Stomach (tissue), 9 donors: ENCODE data around the gene PODXL2. TPM values are rescaled to one million over a fixed set of nuclear protein-coding genes. Genes with fewer than 3 reads are reported as not detected.
"Not testable (repeated sequence)": the region's sequence is repeated elsewhere in the genome, so short reads cannot be mapped to it uniquely, and the experiment has no call there.

Experiments
- DNase-seq, 2 donors: peaks; one replicate each; pipeline versions ENCODE4 v3.0.0 to v3.0.0-alpha.2; 2013 to 2019
- H3K27ac ChIP-seq, 5 donors: fragments of 200-600 bp in 4 of 5; sonication (generic) in 4 of 5; one replicate each; pipeline ENCODE4 v1.5.1; 2013 to 2019; ENCODE audit warnings: mild to moderate bottlenecking in 1 of 5, moderate library complexity in 1 of 5
- H3K27me3 ChIP-seq, 3 donors: fragments of 200-600 bp; sonication (generic); one replicate each; pipeline ENCODE4 v1.5.1; 2017 to 2019; ENCODE audit warnings: mixed run types in 1 of 3
- H3K36me3 ChIP-seq, 4 donors: fragments of 200-600 bp; sonication (generic); 1 replicate in 3 of 4; 2 replicates in 1 of 4; pipeline ENCODE4 v1.5.1; 2016 to 2019
- H3K4me1 ChIP-seq, 4 donors: fragments of 200-600 bp; sonication (generic); one replicate each; pipeline ENCODE4 v1.5.1; 2016 to 2019
- H3K4me3 ChIP-seq, 4 donors: fragments of 200-600 bp; sonication (generic) in 3 of 4; one replicate each; pipeline ENCODE4 v1.5.1; 2016 to 2019; ENCODE audit warnings: mild to moderate bottlenecking in 1 of 4
- H3K9me3 ChIP-seq, 4 donors: fragments of 200-600 bp; sonication (generic); one replicate each; pipeline ENCODE4 v1.5.1; 2016 to 2019
- CTCF ChIP-seq, 7 experiments: fragments of 450-650 bp in 4 of 7; fragments of 200-600 bp in 3 of 7; sonication (generic) in 3 of 7; IDR thresholded peaks; one replicate each; pipeline ENCODE4 v1.5.1; 2016 to 2019; ENCODE audit warnings: antibody characterized with exemption in 7 of 7, control low read depth in 2 of 7, mild to moderate bottlenecking in 1 of 7
- EP300 ChIP-seq: sonication (generic); formaldehyde crosslinking; IDR thresholded peaks from one replicate; pipeline ENCODE4 v1.6.1; 2017; ENCODE audit warnings: antibody characterized with exemption
- POLR2A ChIP-seq, 4 donors: fragments of 450-650 bp; IDR thresholded peaks; one replicate each; pipeline ENCODE4 v1.6.1; 2016; ENCODE audit warnings: antibody characterized with exemption in 4 of 4, control low read depth in 2 of 4, mild to moderate bottlenecking in 1 of 4, moderate library complexity in 1 of 4
- POLR2AphosphoS5 ChIP-seq, 3 donors: sonication (generic); formaldehyde crosslinking; IDR thresholded peaks; one replicate each; pipeline ENCODE4 v1.6.1; 2016; ENCODE audit warnings: antibody characterized with exemption in 3 of 3
- WGBS, 5 donors: extraction: QIAGEN DNeasy Blood & Tissue Kit in 3 of 5; methylation state at CpG; one replicate each; pipeline versions ENCODE4 v1.1.5 to v1.1.7; 2013 to 2018; 5-methylcytosine and 5-hydroxymethylcytosine counted together
- intact Hi-C: fragments of 100-400 bp; cut with DNase I; formaldehyde crosslinking; loops from one replicate; pipeline ENCODE4 v1.15.1; 2023; ENCODE audit warnings: low total_unique reads
- polyA plus RNA-seq, 3 donors: library from polyadenylated mRNA; stranded (reverse); fragments of 200-250 nt; gene quantifications; one replicate each; pipeline ENCODE4 v1.2.3, GENCODE V29; 2013
- total RNA-seq, 5 donors: library from RNA; depleted of rRNA; stranded (reverse); fragments of >200 nt; gene quantifications; one replicate each; pipeline versions ENCODE4 v1.1.0 to v1.2.3, GENCODE V29; 2014 to 2016
- donor health status: healthy with polysubstance abuse.
- donor health status: Bipolar disorder and iron deficiency.
- donor health status: healthy.

Gene PODXL2
- total and polyA plus RNA-seq, 8 donors = 5.3 to 50.9 (median 12.1) TPM

GRCh38 chr3:127699416-127700300 is 70.7 kb downstream of the PODXL2 start:
- Histone ChIP-seq H3K9me3 (no peaks in the 10 kb centered on the region), H3K4me1 (peaks cover 37 to 73% (median 48%) of the 10 kb centered on the region in 4 donors), H3K27ac (peak overlapping the region; percentile 21 to 91 (median 90)), H3K4me3 (no peak overlapping the region), H3K27me3 (no peaks in the 10 kb centered on the region), H3K36me3 (peaks cover 0 to 6% (median under 1%) of the 10 kb centered on the region in 4 donors)
- 72 to 83% (median 80%) methylated on average over 9 of the region's 9 CpGs for WGBS, 5 donors
- intact Hi-C loops = loop anchor here (10.0 kb wide), 1 partner anchor 125 kb away; the partner anchor contains the start of gene MGLL
- TF ChIP-seq POLR2AphosphoS5 (IDR thresholded peaks at IDR 0.05) = no peak
- TF ChIP-seq POLR2A (IDR thresholded peaks at IDR 0.05) = no peak
- no peak for TF ChIP-seq EP300
- no peak for TF ChIP-seq CTCF (IDR thresholded peaks at IDR 0.05)
- DNase-seq = no peak

GRCh38 chr3:127700406-127700805 is 71.4 kb downstream of the PODXL2 start:
- peaks cover 37 to 71% (median 48%) of the 10 kb centered on the region in 4 donors for H3K4me1 ChIP-seq
- no peak overlapping the region for H3K4me3 ChIP-seq
- intact Hi-C loops = no loop called here
- 60 to 82% (median 76%) methylated on average over 5 of the region's 5 CpGs for WGBS, 5 donors
- H3K27me3 ChIP-seq = no peaks in the 10 kb centered on the region
- H3K36me3 ChIP-seq = peaks cover 0 to 8% (median 0%) of the 10 kb centered on the region in 4 donors
- DNase-seq = no peak
- TF ChIP-seq POLR2AphosphoS5 (IDR thresholded peaks at IDR 0.05) = no peak
- TF ChIP-seq CTCF (IDR thresholded peaks at IDR 0.05) = no peak
- TF ChIP-seq POLR2A (IDR thresholded peaks at IDR 0.05) = no peak
- TF ChIP-seq EP300 = no peak
- H3K27ac ChIP-seq = peak overlapping the region in 3 of 5 donors; percentile 90 to 91 (median 90)
- H3K9me3 ChIP-seq = no peaks in the 10 kb centered on the region

- H3K36me3 ChIP-seq = peaks cover 0 to 9% (median 3%) of the 10 kb centered on the region in 4 donors
- H3K4me3 ChIP-seq = no peak overlapping the region
- TF ChIP-seq CTCF (IDR thresholded peaks at IDR 0.05) (no peak), EP300 (no peak), POLR2AphosphoS5 (IDR thresholded peaks at IDR 0.05) (no peak), POLR2A (IDR thresholded peaks at IDR 0.05) (no peak)
- intact Hi-C loops = no loop called here
- no peaks in the 10 kb centered on the region for H3K27me3 ChIP-seq
- H3K27ac ChIP-seq = peak overlapping the region in 4 of 5 donors; percentile 20 to 27 (median 26)
- 69 to 83% (median 80%) methylated on average over 11 of the region's 11 CpGs for WGBS, 5 donors
- peaks cover 35 to 64% (median 42%) of the 10 kb centered on the region in 4 donors for H3K4me1 ChIP-seq
- no peaks in the 10 kb centered on the region for H3K9me3 ChIP-seq
- DNase-seq = peak in 1 of 2 donors; percentile 44
Observed at GRCh38 chr3:127701280-127701911, 72.4 kb downstream of the PODXL2 start.

GRCh38 chr3:127702151-127702578 is 73.2 kb downstream of the PODXL2 start:
- peaks cover 28 to 57% (median 34%) of the 10 kb centered on the region in 4 donors for H3K4me1 ChIP-seq
- H3K27me3 ChIP-seq = no peaks in the 10 kb centered on the region
- intact Hi-C loops = no loop called here
- peak overlapping the region; percentile 20 to 27 (median 26) for H3K27ac ChIP-seq
- 42 to 79% (median 54%) methylated on average over 2 to 4 of the region's 4 CpGs for WGBS, 5 donors
- TF ChIP-seq EP300 (no peak), CTCF (IDR thresholded peaks at IDR 0.05) (no peak), POLR2A (IDR thresholded peaks at IDR 0.05) (no peak), POLR2AphosphoS5 (IDR thresholded peaks at IDR 0.05) (no peak)
- H3K36me3 ChIP-seq = peaks cover 0 to 10% (median 4%) of the 10 kb centered on the region in 4 donors
- no peak for DNase-seq
- H3K9me3 ChIP-seq = no peaks in the 10 kb centered on the region
- H3K4me3 ChIP-seq = no peak overlapping the region

DNA sequence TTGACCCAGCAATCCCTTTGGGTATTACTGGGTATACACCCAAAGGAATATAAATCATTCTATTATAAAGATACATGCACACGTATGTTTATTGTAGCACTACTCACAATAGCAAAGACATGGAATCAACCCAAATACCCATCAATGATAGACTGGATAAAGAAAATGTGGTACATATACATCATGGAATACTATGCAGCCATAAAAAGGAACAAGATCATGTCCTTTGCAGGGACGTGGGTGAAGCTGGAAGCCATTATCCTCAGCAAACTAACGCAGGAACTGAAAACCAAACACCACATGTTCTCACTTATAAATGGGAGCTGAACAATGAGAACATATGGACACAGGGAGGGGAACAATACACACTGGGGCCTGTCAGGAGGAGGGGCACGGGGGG is 75.9 kb downstream of the PODXL2 start:
- H3K27ac ChIP-seq, intact Hi-C loops, H3K36me3 ChIP-seq, H3K27me3 ChIP-seq, H3K9me3 ChIP-seq, DNase-seq, H3K4me3 ChIP-seq: not testable (repeated sequence)
- WGBS, 5 donors = 89 to 95% (median 93%) methylated on average over 4 of the region's 4 CpGs
- peaks cover under 1 to 48% (median 17%) of the 10 kb centered on the region in 4 donors for H3K4me1 ChIP-seq
